SK-N-SH (cell line): ENCODE data around the gene PKP4. TPM values are rescaled to one million over a fixed set of nuclear protein-coding genes. Genes with fewer than 3 reads are reported as not detected.

Experiments used
- CTCF ChIA-PET: fragments of 300-600, 350-600 bp; formaldehyde crosslinking; extraction: SDS; loops from one replicate; lab custom pipeline; 2021; lab: Yijun Ruan, JAX
- POLR2A ChIA-PET: fragments of 350-600 bp; sonication (Branson Sonifier 250); formaldehyde crosslinking; extraction: SDS; loops from one replicate; lab custom pipeline; 2020; ENCODE audit warnings: antibody characterized with exemption, inconsistent platforms; lab: Yijun Ruan, JAX
- DNase-seq: peaks from one replicate; pipeline ENCODE4 v3.0.0; 2012
- H2AFZ ChIP-seq: fragments of 200-600 bp; sonication (generic); 2 replicates; pipeline ENCODE4 v1.8.1; 2016; ENCODE audit warnings: antibody characterized with exemption, mild to moderate bottlenecking, low read depth
- H3F3A ChIP-seq: fragments of 200-600 bp; sonication (generic); replicated peaks from 2 replicates; pipeline ENCODE3; 2016; ENCODE audit warnings: antibody characterized with exemption, mild to moderate bottlenecking; ENCODE audit not compliant: insufficient read depth
- H3K27ac ChIP-seq, 2 experiments: fragments of 200-500 bp in 1 of 2; fragments of 200-600 bp in 1 of 2; sonication (Bioruptor generic) in 1 of 2; sonication (generic), shearing (Covaris generic) in 1 of 2; 2 replicates each; pipeline versions ENCODE4 v1.5.1 to v1.6.1; 2014 to 2016; ENCODE audit warnings: low read depth in 2 of 2, inconsistent platforms in 1 of 2, low read length in 1 of 2, mild to moderate bottlenecking in 1 of 2, mixed read lengths in 1 of 2
- H3K27me3 ChIP-seq: fragments of 200-600 bp; sonication (generic), shearing (Covaris generic); 2 replicates; pipeline ENCODE4 v1.6.1; 2016; ENCODE audit warnings: mixed run types; ENCODE audit not compliant: insufficient read depth
- H3K36me3 ChIP-seq, 2 experiments: fragments of 200-500 bp in 1 of 2; fragments of 200-600 bp in 1 of 2; sonication (Bioruptor generic) in 1 of 2; sonication (generic) in 1 of 2; replicated peaks in 1 of 2; 2 replicates each; pipeline versions ENCODE3 to v1.5.1; 2014 to 2016; ENCODE audit warnings: low read length in 1 of 2, mild to moderate bottlenecking in 1 of 2; ENCODE audit not compliant: insufficient read depth in 2 of 2, control insufficient read depth in 1 of 2
- H3K4me1 ChIP-seq, 2 experiments: fragments of 200-500 bp in 1 of 2; fragments of 200-600 bp in 1 of 2; sonication (Bioruptor generic) in 1 of 2; sonication (generic), shearing (Covaris generic) in 1 of 2; 2 replicates each; pipeline versions ENCODE4 v1.5.1 to v1.6.1; 2014 to 2016; ENCODE audit warnings: low read depth in 1 of 2, low read length in 1 of 2, mixed run types in 1 of 2; ENCODE audit not compliant: insufficient read depth in 2 of 2, control insufficient read depth in 1 of 2
- H3K4me2 ChIP-seq: fragments of 200-600 bp; sonication (generic), shearing (Covaris generic); 2 replicates; pipeline ENCODE4 v1.6.1; 2017; ENCODE audit warnings: mixed run types
- H3K4me3 ChIP-seq, 2 experiments: fragments of 200-500 bp in 1 of 2; fragments of 200-600 bp in 1 of 2; sonication (Bioruptor generic) in 1 of 2; sonication (generic), shearing (Covaris generic) in 1 of 2; 2 replicates each; pipeline versions ENCODE4 v1.5.1 to v1.8.1; 2014 to 2016; ENCODE audit warnings: low read depth in 2 of 2, inconsistent platforms in 1 of 2, low read length in 1 of 2, mild to moderate bottlenecking in 1 of 2, mixed read lengths in 1 of 2, moderate library complexity in 1 of 2
- H3K79me2 ChIP-seq: fragments of 200-600 bp; sonication (generic); 2 replicates; pipeline ENCODE4 v1.8.1; 2017; ENCODE audit warnings: mild to moderate bottlenecking; ENCODE audit not compliant: insufficient read depth
- H3K9ac ChIP-seq: fragments of 200-600 bp; sonication (generic); 2 replicates; pipeline ENCODE4 v1.6.1; 2017; ENCODE audit warnings: mixed run types
- H3K9me2 ChIP-seq: fragments of 200-600 bp; sonication (generic); 2 replicates; pipeline ENCODE4 v1.6.1; 2017; ENCODE audit warnings: mixed run types
- H3K9me3 ChIP-seq: fragments of 200-600 bp; sonication (generic); 2 replicates; pipeline ENCODE4 v1.6.1; 2017; ENCODE audit warnings: mixed run types, mild to moderate bottlenecking, moderate library complexity
- H4K20me1 ChIP-seq: fragments of 200-600 bp; sonication (generic); 2 replicates; pipeline ENCODE4 v1.6.1; 2017; ENCODE audit warnings: mild to moderate bottlenecking, mixed run types; ENCODE audit not compliant: insufficient read depth
- CHD2 ChIP-seq: fragments of 150-350 bp; IDR thresholded peaks from 2 replicates; pipeline ENCODE4 v1.6.1; 2018; ENCODE audit warnings: low read length; ENCODE audit not compliant: partially characterized antibody
- ELF1 ChIP-seq: IDR thresholded peaks from 2 replicates; pipeline ENCODE4 v1.4.0; 2012
- EP300 ChIP-seq, 2 experiments: IDR thresholded peaks; 2 replicates each; pipeline versions ENCODE4 v1.4.0 to v1.6.1; 2012; ENCODE audit warnings: borderline replicate concordance in 1 of 2, low read depth in 1 of 2, low read length in 1 of 2
- EZH2phosphoT487 ChIP-seq: fragments of 200-600 bp; sonication (generic); IDR thresholded peaks from 2 replicates; pipeline ENCODE4 v1.6.1; 2017; ENCODE audit warnings: low read depth, mixed run types, mild to moderate bottlenecking, antibody characterized with exemption, moderate library complexity, borderline replicate concordance
- FOXJ3 ChIP-seq: sonication (generic); formaldehyde crosslinking; IDR thresholded peaks from 2 replicates; pipeline ENCODE4 v1.5.1; 2020; ENCODE audit warnings: mild to moderate bottlenecking, missing genetic modification reagents
- FOXM1 ChIP-seq: IDR thresholded peaks from 2 replicates; pipeline ENCODE4 v1.4.0; 2012; ENCODE audit warnings: low read depth, mild to moderate bottlenecking
- GABPA ChIP-seq: IDR thresholded peaks from 2 replicates; pipeline ENCODE4 v1.4.0; 2012; ENCODE audit warnings: low read depth, mild to moderate bottlenecking
- IRF3 ChIP-seq: fragments of 150-350 bp; IDR thresholded peaks from 2 replicates; pipeline ENCODE4 v1.6.1; 2016; ENCODE audit warnings: mild to moderate bottlenecking, low read depth, low read length
- JUND ChIP-seq: IDR thresholded peaks from 2 replicates; pipeline ENCODE4 v1.4.0; 2012
- MEF2A ChIP-seq: IDR thresholded peaks from 2 replicates; pipeline ENCODE4 v1.4.0; 2012; ENCODE audit warnings: low read depth, borderline replicate concordance
- NFIC ChIP-seq: IDR thresholded peaks from 2 replicates; pipeline ENCODE4 v1.4.0; 2012; ENCODE audit warnings: borderline replicate concordance
- POLR2AphosphoS5 ChIP-seq: IDR thresholded peaks from 2 replicates; pipeline ENCODE4 v1.6.1; 2012; ENCODE audit warnings: low read depth, low read length
- RXRA ChIP-seq: IDR thresholded peaks from 2 replicates; pipeline ENCODE4 v1.4.0; 2012; ENCODE audit warnings: low read depth, mild to moderate bottlenecking, borderline replicate concordance
- SMC3 ChIP-seq: IDR thresholded peaks from 2 replicates; pipeline ENCODE4 v1.6.1; 2012; ENCODE audit warnings: low read depth, low read length, improper control_type of control experiment
- TAF1 ChIP-seq: IDR thresholded peaks from 2 replicates; pipeline ENCODE4 v1.6.1; 2012; ENCODE audit warnings: low read depth, mild to moderate bottlenecking, low read length, moderate library complexity, borderline replicate concordance
- TEAD4 ChIP-seq: IDR thresholded peaks from 2 replicates; pipeline ENCODE4 v1.4.0; 2012; ENCODE audit warnings: mild to moderate bottlenecking, borderline replicate concordance; ENCODE audit not compliant: insufficient read depth
- YY1 ChIP-seq: IDR thresholded peaks from 2 replicates; pipeline ENCODE4 v1.4.0; 2012; ENCODE audit warnings: low read depth, mild to moderate bottlenecking
- WGBS: methylation state at CpG from one replicate; pipeline ENCODE4 v1.1.6; 2017; ENCODE audit warnings: low lambda C conversion rate; 5-methylcytosine and 5-hydroxymethylcytosine counted together
- polyA plus RNA-seq, 3 experiments: library from polyadenylated mRNA; depleted of rRNA; stranded (reverse); fragments of >200 nt; gene quantifications; 2 replicates each; pipeline ENCODE4 v1.2.3, GENCODE V29; 2012
- TF ChIP-seq, protein P1 (sequence below): fragments of 200-600 bp; sonication (generic); IDR thresholded peaks from 2 replicates; pipeline ENCODE4 v1.6.1; 2017; ENCODE audit warnings: antibody characterized with exemption, mild to moderate bottlenecking, moderate library complexity
- TF ChIP-seq, protein P2 (sequence below): IDR thresholded peaks from 2 replicates; pipeline ENCODE4; 2012
- TF ChIP-seq, protein P3 (sequence below): IDR thresholded peaks from 2 replicates; pipeline ENCODE4 v1.4.0; 2012; ENCODE audit warnings: low read depth, borderline replicate concordance
- TF ChIP-seq, protein P4 (sequence below): IDR thresholded peaks from 2 replicates; pipeline ENCODE4 v1.6.1; 2012; ENCODE audit warnings: mild to moderate bottlenecking, low read depth, low read length, moderate library complexity

Gene PKP4
- polyA plus RNA-seq, 1 of the 3 experiments (the other 2 are of a cell fraction): 10.9 TPM

GRCh38 chr2:158637357-158637756, 180.6 kb downstream of the PKP4 start:
- Histone ChIP-seq H3K4me2 (no peak overlapping the region), H3K4me1 (no peaks in the 10 kb centered on the region; a peak in 2 of 4 replicates), H3K79me2 (no peaks in the 10 kb centered on the region), H2AFZ (no peak overlapping the region), H3K27ac (no peak overlapping the region), H4K20me1 (no peaks in the 10 kb centered on the region), H3K27me3 (no peaks in the 10 kb centered on the region), H3K4me3 (no peak overlapping the region), H3K36me3 (peaks cover 21 to 40% of the 10 kb centered on the region in 2 experiments), H3K9me2 (no peaks in the 10 kb centered on the region), H3K9ac (no peak overlapping the region), H3F3A (no peaks in the 10 kb centered on the region), H3K9me3 (no peaks in the 10 kb centered on the region)
- no peak for DNase-seq
- 92% methylated on average over 7 of the region's 7 CpGs for WGBS
- ChIA-PET CTCF (interaction anchor here (1.0 kb wide), 1 partner anchor 458 kb away, joined by 3 read pairs; no protein-coding TSS in a partner anchor), POLR2A (no interaction called here)
- TF ChIP-seq RXRA: no peak
- TF ChIP-seq NFIC: no peak
- TF ChIP-seq EZH2phosphoT487: no peak
- no peak for TF ChIP-seq EP300 (IDR thresholded peaks at IDR 0.05; ENCODE audit: borderline replicate concordance in 1 of 2, low read depth in 1 of 2, low read length in 1 of 2)
- TF ChIP-seq IRF3: no peak
- TF ChIP-seq TAF1: no peak
- TF ChIP-seq TEAD4: no peak
- TF ChIP-seq POLR2AphosphoS5: no peak
- TF ChIP-seq SMC3: no peak
- TF ChIP-seq JUND: no peak

DNA sequence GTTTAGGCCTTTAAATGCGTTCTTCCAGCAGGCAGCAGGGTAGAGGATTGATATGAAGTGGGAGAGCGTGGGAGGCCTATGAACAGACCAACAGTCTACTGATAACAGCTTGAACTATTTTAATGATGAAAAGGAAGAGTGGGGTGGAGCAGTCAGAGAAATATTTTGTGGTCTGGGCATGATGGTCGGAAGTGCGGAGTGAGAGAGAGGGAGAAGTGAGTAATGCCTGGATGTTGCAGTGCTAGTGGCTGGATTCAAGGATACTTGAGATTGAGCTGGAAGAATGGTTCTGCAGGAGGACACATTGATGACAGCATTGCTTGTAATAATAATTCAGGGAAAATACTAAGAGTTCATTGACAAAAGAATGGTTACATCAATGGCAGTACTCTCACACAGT, 187.4 kb downstream of the PKP4 start:
- Histone ChIP-seq H3K79me2 (no peaks in the 10 kb centered on the region), H2AFZ (no peak overlapping the region), H3K4me1 (no peaks in the 10 kb centered on the region), H4K20me1 (no peaks in the 10 kb centered on the region), H3K36me3 (peaks cover 4 to 11% of the 10 kb centered on the region in 2 experiments), H3K4me3 (no peak overlapping the region), H3K9ac (no peak overlapping the region), H3K27ac (no peak overlapping the region), H3F3A (no peaks in the 10 kb centered on the region), H3K9me3 (no peaks in the 10 kb centered on the region), H3K4me2 (no peak overlapping the region), H3K27me3 (no peaks in the 10 kb centered on the region), H3K9me2 (no peaks in the 10 kb centered on the region)
- no peak for DNase-seq
- ChIA-PET POLR2A (no interaction called here), CTCF (interaction anchor here (1.0 to 1.6 kb wide), 2 partner anchors 101 to 110 kb away, joined by 3 read pairs; no protein-coding TSS in a partner anchor)
- WGBS: 69% methylated on average over 4 of the region's 4 CpGs
- TF ChIP-seq, protein P1, sequence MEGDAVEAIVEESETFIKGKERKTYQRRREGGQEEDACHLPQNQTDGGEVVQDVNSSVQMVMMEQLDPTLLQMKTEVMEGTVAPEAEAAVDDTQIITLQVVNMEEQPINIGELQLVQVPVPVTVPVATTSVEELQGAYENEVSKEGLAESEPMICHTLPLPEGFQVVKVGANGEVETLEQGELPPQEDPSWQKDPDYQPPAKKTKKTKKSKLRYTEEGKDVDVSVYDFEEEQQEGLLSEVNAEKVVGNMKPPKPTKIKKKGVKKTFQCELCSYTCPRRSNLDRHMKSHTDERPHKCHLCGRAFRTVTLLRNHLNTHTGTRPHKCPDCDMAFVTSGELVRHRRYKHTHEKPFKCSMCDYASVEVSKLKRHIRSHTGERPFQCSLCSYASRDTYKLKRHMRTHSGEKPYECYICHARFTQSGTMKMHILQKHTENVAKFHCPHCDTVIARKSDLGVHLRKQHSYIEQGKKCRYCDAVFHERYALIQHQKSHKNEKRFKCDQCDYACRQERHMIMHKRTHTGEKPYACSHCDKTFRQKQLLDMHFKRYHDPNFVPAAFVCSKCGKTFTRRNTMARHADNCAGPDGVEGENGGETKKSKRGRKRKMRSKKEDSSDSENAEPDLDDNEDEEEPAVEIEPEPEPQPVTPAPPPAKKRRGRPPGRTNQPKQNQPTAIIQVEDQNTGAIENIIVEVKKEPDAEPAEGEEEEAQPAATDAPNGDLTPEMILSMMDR: no peak
- TF ChIP-seq, protein P2, sequence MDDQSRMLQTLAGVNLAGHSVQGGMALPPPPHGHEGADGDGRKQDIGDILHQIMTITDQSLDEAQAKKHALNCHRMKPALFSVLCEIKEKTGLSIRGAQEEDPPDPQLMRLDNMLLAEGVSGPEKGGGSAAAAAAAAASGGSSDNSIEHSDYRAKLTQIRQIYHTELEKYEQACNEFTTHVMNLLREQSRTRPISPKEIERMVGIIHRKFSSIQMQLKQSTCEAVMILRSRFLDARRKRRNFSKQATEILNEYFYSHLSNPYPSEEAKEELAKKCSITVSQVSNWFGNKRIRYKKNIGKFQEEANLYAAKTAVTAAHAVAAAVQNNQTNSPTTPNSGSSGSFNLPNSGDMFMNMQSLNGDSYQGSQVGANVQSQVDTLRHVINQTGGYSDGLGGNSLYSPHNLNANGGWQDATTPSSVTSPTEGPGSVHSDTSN: no peak
- TF ChIP-seq FOXM1: no peak
- TF ChIP-seq GABPA: no peak
- no peak for TF ChIP-seq YY1
- no peak for TF ChIP-seq CHD2
- TF ChIP-seq, protein P3, sequence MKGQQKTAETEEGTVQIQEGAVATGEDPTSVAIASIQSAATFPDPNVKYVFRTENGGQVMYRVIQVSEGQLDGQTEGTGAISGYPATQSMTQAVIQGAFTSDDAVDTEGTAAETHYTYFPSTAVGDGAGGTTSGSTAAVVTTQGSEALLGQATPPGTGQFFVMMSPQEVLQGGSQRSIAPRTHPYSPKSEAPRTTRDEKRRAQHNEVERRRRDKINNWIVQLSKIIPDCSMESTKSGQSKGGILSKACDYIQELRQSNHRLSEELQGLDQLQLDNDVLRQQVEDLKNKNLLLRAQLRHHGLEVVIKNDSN: no peak
- TF ChIP-seq POLR2AphosphoS5: no peak
- TF ChIP-seq, protein P4, sequence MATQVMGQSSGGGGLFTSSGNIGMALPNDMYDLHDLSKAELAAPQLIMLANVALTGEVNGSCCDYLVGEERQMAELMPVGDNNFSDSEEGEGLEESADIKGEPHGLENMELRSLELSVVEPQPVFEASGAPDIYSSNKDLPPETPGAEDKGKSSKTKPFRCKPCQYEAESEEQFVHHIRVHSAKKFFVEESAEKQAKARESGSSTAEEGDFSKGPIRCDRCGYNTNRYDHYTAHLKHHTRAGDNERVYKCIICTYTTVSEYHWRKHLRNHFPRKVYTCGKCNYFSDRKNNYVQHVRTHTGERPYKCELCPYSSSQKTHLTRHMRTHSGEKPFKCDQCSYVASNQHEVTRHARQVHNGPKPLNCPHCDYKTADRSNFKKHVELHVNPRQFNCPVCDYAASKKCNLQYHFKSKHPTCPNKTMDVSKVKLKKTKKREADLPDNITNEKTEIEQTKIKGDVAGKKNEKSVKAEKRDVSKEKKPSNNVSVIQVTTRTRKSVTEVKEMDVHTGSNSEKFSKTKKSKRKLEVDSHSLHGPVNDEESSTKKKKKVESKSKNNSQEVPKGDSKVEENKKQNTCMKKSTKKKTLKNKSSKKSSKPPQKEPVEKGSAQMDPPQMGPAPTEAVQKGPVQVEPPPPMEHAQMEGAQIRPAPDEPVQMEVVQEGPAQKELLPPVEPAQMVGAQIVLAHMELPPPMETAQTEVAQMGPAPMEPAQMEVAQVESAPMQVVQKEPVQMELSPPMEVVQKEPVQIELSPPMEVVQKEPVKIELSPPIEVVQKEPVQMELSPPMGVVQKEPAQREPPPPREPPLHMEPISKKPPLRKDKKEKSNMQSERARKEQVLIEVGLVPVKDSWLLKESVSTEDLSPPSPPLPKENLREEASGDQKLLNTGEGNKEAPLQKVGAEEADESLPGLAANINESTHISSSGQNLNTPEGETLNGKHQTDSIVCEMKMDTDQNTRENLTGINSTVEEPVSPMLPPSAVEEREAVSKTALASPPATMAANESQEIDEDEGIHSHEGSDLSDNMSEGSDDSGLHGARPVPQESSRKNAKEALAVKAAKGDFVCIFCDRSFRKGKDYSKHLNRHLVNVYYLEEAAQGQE: no peak
- TF ChIP-seq ELF1: no peak
- TF ChIP-seq TEAD4: no peak
- no peak for TF ChIP-seq TAF1
- TF ChIP-seq FOXJ3 (CRISPR knock-in tag): no peak
- no peak for TF ChIP-seq MEF2A
